Effector CD4-positive, alpha-beta T cell (primary cell): Measurements from ENCODE around the gene KCNJ5.
A peak's percentile ranks its signal among the peaks of the same experiment; 100 is the strongest.

Experiments
- DNase-seq: peaks from one replicate; pipeline ENCODE4 v3.0.0-alpha.2; 2020

KCNJ5 gene

DNA sequence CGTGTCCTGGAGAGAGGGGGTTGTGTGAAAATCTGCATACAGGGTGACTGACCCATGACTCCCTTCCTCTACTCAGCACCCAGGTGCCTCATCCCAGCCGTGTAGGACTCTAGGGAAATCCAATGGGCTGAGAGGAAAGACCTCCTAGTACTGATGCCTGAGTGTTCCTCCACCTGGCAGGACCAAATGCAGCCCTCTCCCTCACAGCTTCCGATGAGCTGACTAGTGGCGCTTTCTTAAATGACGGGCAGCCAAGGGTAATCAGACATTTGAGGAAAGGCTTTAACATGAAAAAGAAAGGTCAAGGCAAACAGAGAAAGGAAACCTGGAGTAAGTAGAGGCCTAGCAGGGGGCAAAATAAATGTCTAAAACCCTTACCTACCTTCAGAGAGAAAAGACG is 19.1 kb upstream of the KCNJ5 start:
- no peak for DNase-seq

GRCh38 chr11:128872594-128872993 is 18.6 kb upstream of the KCNJ5 start:
- no peak for DNase-seq

GRCh38 chr11:128874427-128874826 is 16.7 kb upstream of the KCNJ5 start:
- DNase-seq, result no peak

DNA sequence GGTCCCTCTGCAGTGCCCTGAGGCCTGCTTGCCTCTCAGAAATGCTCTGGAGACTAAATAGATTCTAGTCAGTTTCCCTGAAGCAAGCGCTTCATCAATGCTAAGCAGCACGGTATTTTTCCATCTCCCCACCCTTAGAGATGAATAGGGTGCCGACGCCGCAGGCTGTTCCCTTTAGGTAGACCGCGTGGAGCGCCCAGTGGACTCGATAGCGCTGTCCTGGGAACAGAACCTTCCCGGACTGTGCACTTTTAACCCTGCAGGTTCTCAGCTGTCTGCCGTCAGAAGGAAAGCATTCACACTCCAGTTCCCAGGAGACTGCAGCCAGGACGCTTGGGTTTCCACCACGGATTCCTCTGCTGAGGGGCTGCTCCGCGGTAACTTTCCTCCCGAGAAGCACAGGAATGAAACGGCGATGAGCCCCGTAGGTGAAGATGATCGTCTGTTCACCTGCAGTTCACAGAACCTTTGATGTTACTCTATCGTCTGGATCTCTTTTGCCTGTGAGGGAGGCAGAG is 15.0 kb upstream of the KCNJ5 start:
- no peak for DNase-seq

GRCh38 chr11:128877726-128878125 is 13.4 kb upstream of the KCNJ5 start:
- DNase-seq, result no peak

DNA sequence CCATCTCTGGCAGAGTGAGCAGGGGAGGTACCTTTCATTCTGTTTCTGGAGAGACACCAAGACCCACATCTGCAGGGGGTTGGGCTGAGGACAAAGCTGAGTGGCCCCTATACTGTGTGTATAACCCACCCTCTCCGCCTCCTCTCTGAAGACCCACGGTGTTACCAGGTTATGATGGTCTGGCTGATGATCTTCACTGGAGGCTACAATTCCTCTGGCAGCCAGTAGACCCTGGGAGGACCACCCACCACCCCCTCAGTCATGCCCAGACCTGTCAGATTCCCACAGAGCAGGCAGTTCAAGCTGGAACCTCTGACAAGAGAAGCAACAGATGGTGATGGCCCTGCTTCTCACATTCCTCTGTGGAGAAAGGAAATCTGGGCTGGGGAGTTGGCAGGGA is 12.7 kb upstream of the KCNJ5 start:
- no peak for DNase-seq

DNA sequence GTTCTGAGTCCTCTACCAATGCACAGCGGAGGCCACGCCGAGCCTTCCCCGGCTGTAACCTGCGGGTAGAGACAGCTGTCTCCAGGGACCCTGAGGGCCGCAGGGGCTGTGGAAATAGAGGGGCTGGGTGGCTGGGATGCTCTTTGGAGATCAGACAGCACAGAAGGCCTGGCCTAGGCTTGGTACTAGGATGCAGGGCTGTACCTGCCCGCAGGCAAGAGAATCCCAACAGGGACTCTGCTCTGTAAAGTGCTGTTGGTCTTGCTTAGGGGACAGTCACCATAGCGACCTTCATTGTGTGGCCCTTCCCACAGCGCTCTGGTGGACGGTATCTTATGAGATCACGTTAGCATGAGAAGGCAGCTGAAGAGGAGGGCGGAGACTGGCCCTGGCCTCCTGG is 11.3 kb upstream of the KCNJ5 start:
- no peak for DNase-seq

- no peak for DNase-seq
These were observed 9.9 kb upstream of the KCNJ5 start for GRCh38 chr11:128881221-128881620.

DNA sequence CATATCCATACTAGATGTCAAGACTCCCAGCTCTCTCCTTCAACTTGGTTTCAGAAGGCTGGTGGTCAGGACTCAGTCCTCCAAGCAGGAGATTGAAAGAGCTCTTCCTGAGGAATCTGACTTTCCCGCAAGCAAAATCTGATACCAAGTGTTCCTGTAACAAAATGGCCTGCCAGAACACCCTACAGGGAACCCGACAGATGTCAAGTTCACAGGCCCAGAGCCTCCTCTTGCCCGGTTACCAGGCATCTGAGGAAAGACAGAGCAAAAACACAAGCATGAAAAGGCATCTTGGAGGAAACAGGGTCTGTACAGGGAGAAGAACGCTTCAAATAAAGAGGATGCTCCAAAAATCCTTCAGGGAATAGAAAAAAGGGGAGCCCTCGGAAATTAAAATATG is 8.7 kb upstream of the KCNJ5 start:
- DNase-seq, result no peak

GRCh38 chr11:128884054-128884453 is 7.1 kb upstream of the KCNJ5 start:
- DNase-seq, result no peak

- DNase-seq, result peak; percentile 37
These were observed 6.3 kb upstream of the KCNJ5 start for GRCh38 chr11:128884703-128885338.

- DNase-seq, result no peak
These were observed 4.6 kb upstream of the KCNJ5 start for GRCh38 chr11:128886406-128887124.

DNA sequence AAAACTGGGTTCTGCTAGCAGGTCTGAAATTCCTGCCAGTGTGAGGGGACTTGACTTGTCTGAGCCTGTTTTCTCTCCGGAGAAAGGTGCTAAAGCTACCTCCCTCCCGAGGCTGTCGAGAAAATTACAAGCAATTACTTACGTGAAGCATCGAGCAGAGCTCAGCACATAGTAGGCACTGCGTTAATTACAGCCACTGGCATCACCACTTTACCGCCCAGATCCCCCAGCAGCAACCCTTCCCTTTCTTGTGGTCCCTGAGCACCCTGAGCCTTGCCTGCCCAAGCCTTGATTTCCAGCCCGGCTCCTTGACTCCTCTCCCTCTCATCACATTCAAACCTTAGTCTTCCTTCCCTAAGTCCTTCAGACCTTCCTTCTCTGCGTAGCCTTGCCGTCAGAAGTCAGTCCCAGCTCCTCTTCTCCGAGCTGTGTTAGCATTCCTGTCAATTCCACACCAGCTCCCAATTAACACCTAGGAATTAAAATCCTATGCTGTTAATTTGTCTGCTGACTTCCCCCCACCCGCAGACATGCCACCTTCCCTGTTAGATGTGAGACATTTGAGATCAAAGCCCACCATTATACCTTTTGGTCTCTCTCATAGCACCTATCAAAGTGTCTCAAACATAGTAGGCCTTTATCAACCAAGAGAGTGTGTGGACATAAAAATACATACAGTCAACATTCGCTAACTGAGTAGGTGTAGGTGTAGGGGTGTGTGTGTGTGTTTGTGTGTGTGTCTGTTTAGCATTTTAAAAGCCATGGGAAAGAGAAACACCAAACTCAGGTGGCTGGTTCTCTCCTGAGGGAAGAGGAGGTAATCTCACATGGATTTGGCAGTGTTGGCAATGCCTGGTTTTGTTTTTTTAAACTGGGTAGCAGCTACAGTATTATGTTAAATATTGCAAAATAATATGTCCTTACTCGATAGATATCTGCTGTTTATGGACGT is 2.8 kb upstream of the KCNJ5 start:
- DNase-seq, result no peak

DNA sequence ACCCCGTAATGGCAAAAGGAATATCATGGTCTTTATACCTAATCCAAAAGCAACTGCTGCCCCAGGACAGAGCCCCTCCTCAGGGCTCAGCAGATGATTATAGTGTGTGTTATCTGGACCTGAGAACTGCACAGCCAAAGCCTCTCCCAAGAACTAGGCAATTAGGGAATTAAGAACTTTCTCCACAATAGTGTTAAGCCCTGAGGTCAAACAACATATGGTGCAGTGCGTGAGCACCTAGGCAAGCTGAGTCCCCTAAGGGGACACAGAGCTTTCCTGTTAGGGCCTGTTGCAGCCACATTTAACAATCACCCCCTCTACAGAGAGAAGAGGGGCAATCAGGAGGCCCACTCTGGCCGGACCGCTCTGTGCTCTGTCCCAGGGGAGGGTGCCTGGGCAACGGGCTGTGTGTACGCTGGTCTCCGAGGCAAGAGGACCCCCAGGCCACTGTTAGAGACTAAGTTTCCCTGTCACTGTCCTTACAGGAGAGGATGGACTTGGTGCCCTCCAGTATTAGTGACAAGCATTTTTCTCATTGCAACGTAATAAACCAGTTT is 1.4 kb upstream of the KCNJ5 start:
- no peak for DNase-seq

GRCh38 chr11:128890216-128890542 is 977 bp upstream of the KCNJ5 start:
- no peak for DNase-seq

GRCh38 chr11:128891913-128892398 is 800 bp downstream of the KCNJ5 start:
- no peak for DNase-seq

- DNase-seq, result no peak
These were observed 1.9 kb downstream of the KCNJ5 start for GRCh38 chr11:128892866-128893565.

- no peak for DNase-seq
These were observed 2.6 kb downstream of the KCNJ5 start for GRCh38 chr11:128893578-128894285.

GRCh38 chr11:128894286-128894681 is 3.1 kb downstream of the KCNJ5 start:
- no peak for DNase-seq

DNA sequence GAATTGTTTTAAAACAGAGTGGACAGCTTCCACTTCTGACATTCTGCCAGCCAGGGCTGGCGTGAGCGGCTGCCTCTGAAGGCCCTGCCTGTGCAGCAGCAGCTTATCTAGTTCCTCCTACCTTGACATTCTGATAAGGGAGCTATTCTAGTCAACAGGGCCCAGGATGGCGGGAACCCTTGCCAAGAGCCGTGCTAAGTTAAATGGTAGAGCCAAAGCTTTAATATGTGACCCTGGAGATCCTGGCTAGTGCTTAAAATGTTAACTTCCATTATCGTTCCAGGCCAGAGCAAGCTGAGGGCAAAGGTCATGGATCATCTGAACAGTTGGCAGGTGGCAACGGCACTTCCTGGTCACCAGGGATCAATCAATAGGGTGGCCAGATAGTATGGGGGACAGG is 3.5 kb downstream of the KCNJ5 start:
- no peak for DNase-seq

DNA sequence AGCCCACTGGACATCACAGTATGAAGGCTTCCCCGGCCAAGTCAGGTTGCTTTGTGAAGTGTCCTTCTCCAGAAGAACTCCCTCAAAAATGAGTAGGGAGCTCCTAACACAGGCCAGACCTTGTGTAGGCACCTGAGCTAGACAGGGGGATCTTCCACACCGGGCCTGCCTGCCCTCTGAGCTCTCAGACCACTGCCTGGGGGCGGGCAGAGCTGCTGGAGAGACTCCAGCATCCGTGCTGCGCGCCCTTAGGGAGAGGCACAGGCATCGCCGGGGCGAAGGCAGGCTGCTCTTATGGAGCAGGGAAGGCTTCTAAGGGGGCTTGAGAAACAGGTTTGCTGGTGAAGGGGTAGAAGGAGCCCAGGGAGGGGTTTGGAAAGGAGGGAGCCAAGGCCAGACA is 4.4 kb downstream of the KCNJ5 start:
- no peak for DNase-seq

- no peak for DNase-seq
These were observed 5.2 kb downstream of the KCNJ5 start for GRCh38 chr11:128896356-128896755.
